Progenitor cell of endocrine pancreas (in vitro differentiated cells): Measurements from ENCODE around the gene PDXP. TPM values are rescaled to one million over a fixed set of nuclear protein-coding genes. Genes with fewer than 3 reads are reported as not detected.

Experiments
- DNase-seq: peaks from one replicate; pipeline ENCODE4 v3.0.0; 2021; ENCODE audit warnings: low spot score; ENCODE audit not compliant: unreplicated experiment
- H3K27ac Mint-ChIP-seq: 2 replicates; pipeline ENCODE4 v1.8.0; 2021; ENCODE audit warnings: mild to moderate bottlenecking, moderate library complexity, mixed read lengths
- H3K27me3 Mint-ChIP-seq: 2 replicates; pipeline ENCODE4 v1.8.0; 2021; ENCODE audit warnings: mixed read lengths
- H3K36me3 Mint-ChIP-seq: 2 replicates; pipeline ENCODE4 v1.8.0; 2022; ENCODE audit warnings: mixed read lengths; ENCODE audit not compliant: insufficient read depth
- H3K4me1 Mint-ChIP-seq: 2 replicates; pipeline ENCODE4 v1.8.0; 2021; ENCODE audit warnings: low read depth, mixed read lengths
- H3K4me3 Mint-ChIP-seq: 2 replicates; pipeline ENCODE4 v1.8.0; 2021; ENCODE audit warnings: low read depth, mild to moderate bottlenecking, moderate library complexity, mixed read lengths
- H3K9me3 Mint-ChIP-seq: 2 replicates; pipeline ENCODE4 v1.8.0; 2021; ENCODE audit warnings: low read depth, mixed read lengths
- CTCF ChIP-seq: fragments of 200-600 bp; sonication (generic); IDR thresholded peaks from one replicate; pipeline ENCODE4 v1.5.0; 2021; ENCODE audit warnings: antibody characterized with exemption, mild to moderate bottlenecking; ENCODE audit not compliant: unreplicated experiment
- total RNA-seq: library from RNA; stranded (reverse); gene quantifications from 2 replicates; pipeline ENCODE4 v1.2.1, GENCODE V29; 2021

Gene PDXP
- total RNA-seq, 1 donor from 2014 or later = 17.7 TPM

GRCh38 chr22:37677493-37677974 is 19.0 kb downstream of the PDXP start:
- peak overlapping the region; percentile 9 for H3K4me3 Mint-ChIP-seq
- peaks cover 17% of the 10 kb centered on the region for H3K27me3 Mint-ChIP-seq
- H3K27ac Mint-ChIP-seq = no peak overlapping the region
- H3K36me3 Mint-ChIP-seq = no peaks in the 10 kb centered on the region
- H3K9me3 Mint-ChIP-seq = no peaks in the 10 kb centered on the region
- no peak for DNase-seq
- no peak for TF ChIP-seq CTCF
- H3K4me1 Mint-ChIP-seq = peaks cover 1% of the 10 kb centered on the region

GRCh38 chr22:37678372-37678771 is 19.8 kb downstream of the PDXP start:
- no peak for DNase-seq
- H3K4me3 Mint-ChIP-seq = no peak overlapping the region
- no peaks in the 10 kb centered on the region for H3K9me3 Mint-ChIP-seq
- peaks cover 1% of the 10 kb centered on the region for H3K4me1 Mint-ChIP-seq
- no peaks in the 10 kb centered on the region for H3K36me3 Mint-ChIP-seq
- peaks cover 17% of the 10 kb centered on the region for H3K27me3 Mint-ChIP-seq
- no peak overlapping the region for H3K27ac Mint-ChIP-seq
- TF ChIP-seq CTCF = no peak

- no peak for DNase-seq
- no peak for TF ChIP-seq CTCF
- no peaks in the 10 kb centered on the region for H3K36me3 Mint-ChIP-seq
- H3K9me3 Mint-ChIP-seq = no peaks in the 10 kb centered on the region
- peaks cover 1% of the 10 kb centered on the region for H3K4me1 Mint-ChIP-seq
- H3K27ac Mint-ChIP-seq = no peak overlapping the region
- H3K4me3 Mint-ChIP-seq = no peak overlapping the region
- peaks cover 17% of the 10 kb centered on the region for H3K27me3 Mint-ChIP-seq
These were observed 21.1 kb downstream of the PDXP start for GRCh38 chr22:37679670-37680069.

GRCh38 chr22:37680191-37680851 is 21.8 kb downstream of the PDXP start:
- Mint-ChIP-seq H3K9me3 (no peaks in the 10 kb centered on the region), H3K27ac (no peak overlapping the region), H3K27me3 (peaks cover 17% of the 10 kb centered on the region), H3K4me3 (no peak overlapping the region), H3K4me1 (peaks cover 1% of the 10 kb centered on the region), H3K36me3 (no peaks in the 10 kb centered on the region)
- no peak for TF ChIP-seq CTCF
- no peak for DNase-seq

GRCh38 chr22:37681001-37681424 is 22.5 kb downstream of the PDXP start:
- Mint-ChIP-seq H3K27ac (no peak overlapping the region), H3K27me3 (peaks cover 17% of the 10 kb centered on the region)

More at GRCh38 chr22:37681001-37681424, 22.5 kb downstream of the PDXP start:
- peaks cover 3% of the 10 kb centered on the region for H3K4me1 Mint-ChIP-seq
- TF ChIP-seq CTCF = no peak
- no peak for DNase-seq
- no peak overlapping the region for H3K4me3 Mint-ChIP-seq
- H3K36me3 Mint-ChIP-seq = no peaks in the 10 kb centered on the region
- no peaks in the 10 kb centered on the region for H3K9me3 Mint-ChIP-seq
